Bronchial epithelial cell (primary cell): ENCODE results near the gene ANO8. TPM values are rescaled to one million over a fixed set of nuclear protein-coding genes. Genes with fewer than 3 reads are reported as not detected.

Experiments
- DNase-seq: peaks from one replicate; pipeline ENCODE4 v3.0.0-alpha.2; 2010; ENCODE audit warnings: low read depth
- FAIRE-seq: peaks from 2 replicates; lab custom pipeline; 2011; peaks lifted over from hg19 to GRCh38; lab: Jason Lieb, UNC
- H3K27me3 ChIP-seq: 2 replicates; pipeline ENCODE4 v1.5.1; 2011; ENCODE audit warnings: low read length; ENCODE audit not compliant: control insufficient read depth, insufficient read depth
- H3K36me3 ChIP-seq: 2 replicates; pipeline ENCODE4 v1.5.1; 2011; ENCODE audit warnings: low read length; ENCODE audit not compliant: control insufficient read depth, insufficient read depth
- H3K4me3 ChIP-seq: 2 replicates; pipeline ENCODE4 v1.5.1; 2011; ENCODE audit warnings: mild to moderate bottlenecking, low read depth, low read length, control low read depth
- CTCF ChIP-seq: IDR thresholded peaks from 2 replicates; pipeline ENCODE4 v1.5.1; 2011; ENCODE audit warnings: mild to moderate bottlenecking, moderate library complexity, low read length, control low read depth, inconsistent platforms; ENCODE audit not compliant: insufficient read depth, severe bottlenecking
- total RNA-seq: library from RNA; depleted of rRNA; stranded (reverse); fragments of >200 nt; gene quantifications from 2 replicates; pipeline ENCODE4 v1.2.1, GENCODE V29; 2014

The ANO8 gene
- total RNA-seq, 1 donor from 2014 or later = 2.6 TPM

- no peaks in the 10 kb centered on the region for H3K27me3 ChIP-seq
- H3K36me3 ChIP-seq = peaks cover 17% of the 10 kb centered on the region
- FAIRE-seq (peak; percentile 13), DNase-seq (no peak)
- peak overlapping the region; percentile 76 for H3K4me3 ChIP-seq
- TF ChIP-seq CTCF = no peak
Observed at GRCh38 chr19:17309965-17310461, 24.6 kb downstream of the ANO8 start.

GRCh38 chr19:17309198-17309964, 25.3 kb downstream of the ANO8 start, which contains the start of gene DDA1:
DDA1 (plus strand) TSS chr19:17309563; CDS start chr19:17309655, 92 bp downstream.
- DNase-seq (peak; percentile 99), FAIRE-seq (peak; percentile 99)
- Histone ChIP-seq H3K27me3 (no peaks in the 10 kb centered on the region), H3K36me3 (peaks cover 13% of the 10 kb centered on the region), H3K4me3 (peak within 1 kb of the TSS; percentile 76)
- TF ChIP-seq CTCF = no peak

GRCh38 chr19:17307876-17308377, 26.7 kb downstream of the ANO8 start:
- TF ChIP-seq CTCF = no peak
- Histone ChIP-seq H3K4me3 (no peak overlapping the region), H3K36me3 (peaks cover 7% of the 10 kb centered on the region), H3K27me3 (no peaks in the 10 kb centered on the region)
- DNase-seq (no peak), FAIRE-seq (no peak)

- Histone ChIP-seq H3K27me3 (no peaks in the 10 kb centered on the region), H3K36me3 (no peaks in the 10 kb centered on the region), H3K4me3 (peak overlapping the region; percentile 64)
- TF ChIP-seq CTCF = no peak
- no peak for FAIRE-seq
- no peak for DNase-seq
Observed at GRCh38 chr19:17306285-17306714, 28.4 kb downstream of the ANO8 start.

GRCh38 chr19:17305517-17306284, 29.0 kb downstream of the ANO8 start, which contains the start of gene MRPL34:
MRPL34 (plus strand) TSS chr19:17305872; CDS start chr19:17305893, 21 bp downstream.
- FAIRE-seq (no peak), DNase-seq (peak; percentile 99)
- no peaks in the 10 kb centered on the region for H3K36me3 ChIP-seq
- no peaks in the 10 kb centered on the region for H3K27me3 ChIP-seq
- peak within 1 kb of the TSS; percentile 64 for H3K4me3 ChIP-seq
- TF ChIP-seq CTCF = peak; percentile 94
